GM23248 (cell line): ENCODE data around the gene PDIA5. TPM values are rescaled to one million over a fixed set of nuclear protein-coding genes. Genes with fewer than 3 reads are reported as not detected.

ENCODE experiments used
- DNase-seq: peaks from one replicate; pipeline ENCODE4 v3.0.0-alpha.2; 2015
- H2AFZ ChIP-seq: fragments of 200-600 bp; sonication (generic); 2 replicates; pipeline ENCODE4 v1.6.1; 2016; ENCODE audit warnings: antibody characterized with exemption
- H3F3A ChIP-seq: fragments of 200-600 bp; sonication (generic); 2 replicates; pipeline ENCODE4 v1.6.1; 2016; ENCODE audit warnings: mild to moderate bottlenecking, antibody characterized with exemption, mixed run types; ENCODE audit not compliant: insufficient read depth
- H3K27ac ChIP-seq: fragments of 200-600 bp; sonication (generic); 2 replicates; pipeline ENCODE4 v1.5.1; 2016; ENCODE audit warnings: mild to moderate bottlenecking
- H3K27me3 ChIP-seq: fragments of 200-600 bp; sonication (generic); replicated peaks from 2 replicates; pipeline ENCODE4 v1.6.1; 2016; ENCODE audit warnings: mild to moderate bottlenecking; ENCODE audit not compliant: insufficient read depth
- H3K36me3 ChIP-seq: fragments of 200-600 bp; sonication (generic); 2 replicates; pipeline ENCODE4 v1.6.1; 2016; ENCODE audit warnings: low read depth, mild to moderate bottlenecking
- H3K4me1 ChIP-seq: fragments of 200-600 bp; sonication (generic); 2 replicates; pipeline ENCODE4 v1.6.1; 2016; ENCODE audit warnings: mild to moderate bottlenecking; ENCODE audit not compliant: insufficient read depth
- H3K4me2 ChIP-seq: fragments of 200-600 bp; sonication (generic); one replicate; pipeline ENCODE4 v1.6.1; 2016; ENCODE audit warnings: mild to moderate bottlenecking; ENCODE audit not compliant: unreplicated experiment
- H3K4me3 ChIP-seq: fragments of 200-600 bp; sonication (generic); 2 replicates; pipeline ENCODE4 v1.5.1; 2016; ENCODE audit warnings: mild to moderate bottlenecking
- H3K79me2 ChIP-seq: fragments of 200-600 bp; sonication (generic); 2 replicates; pipeline ENCODE4 v1.6.1; 2016; ENCODE audit warnings: mild to moderate bottlenecking; ENCODE audit not compliant: insufficient read depth
- H3K9ac ChIP-seq: fragments of 200-600 bp; sonication (generic); 2 replicates; pipeline ENCODE4 v1.6.1; 2016; ENCODE audit warnings: mild to moderate bottlenecking
- H3K9me2 ChIP-seq: fragments of 200-600 bp; sonication (generic); 2 replicates; pipeline ENCODE4 v1.6.1; 2016; ENCODE audit warnings: mixed run types, mild to moderate bottlenecking, moderate library complexity; ENCODE audit not compliant: insufficient read depth
- H3K9me3 ChIP-seq: fragments of 200-600 bp; sonication (generic); one replicate; pipeline ENCODE4 v1.6.1; 2017; ENCODE audit warnings: low read depth
- H4K20me1 ChIP-seq: fragments of 200-600 bp; sonication (generic); 2 replicates; pipeline ENCODE4 v1.6.0; 2016; ENCODE audit not compliant: insufficient read depth
- EZH2 ChIP-seq: fragments of 200-600 bp; sonication (generic); IDR thresholded peaks from 2 replicates; pipeline ENCODE4 v1.6.1; 2018; ENCODE audit warnings: antibody characterized with exemption, mild to moderate bottlenecking; ENCODE audit not compliant: insufficient read depth, poor library complexity, severe bottlenecking
- EZH2phosphoT487 ChIP-seq: fragments of 200-600 bp; sonication (generic); IDR thresholded peaks from 2 replicates; pipeline ENCODE4 v1.6.1; 2018; ENCODE audit warnings: antibody characterized with exemption, moderate library complexity, mild to moderate bottlenecking, low read depth; ENCODE audit not compliant: insufficient read depth
- whole genome bisulfite sequencing, 2 experiments: methylation state at CpG; one replicate each; pipeline ENCODE4 v1.1.6; 2015 to 2017; ENCODE audit warnings: low lambda C conversion rate in 2 of 2, low coverage in 1 of 2; ENCODE audit errors: missing lambda C conversion rate in 2 of 2; 5-methylcytosine and 5-hydroxymethylcytosine counted together
- in situ Hi-C: fragments of 300-500 bp; cut with MboI; formaldehyde crosslinking; loops from 2 replicates; pipeline ENCODE4 v1.15.0; 2020
- polyA plus RNA-seq: library from polyadenylated mRNA; unstranded; fragments of >200 nt; fragmentation: Nextera tagmentation; extraction: Ambion mirVana; gene quantifications from 2 replicates; pipeline ENCODE4 v1.2.1, GENCODE V29; 2016
- total RNA-seq: library from RNA; depleted of rRNA; stranded (reverse); fragments of >200 nt; shearing (Covaris generic); gene quantifications from 2 replicates; pipeline ENCODE4 v1.2.3, GENCODE V29; 2014

PDIA5 gene
- total and polyA plus RNA-seq, 2 experiments from 2014 or later: 49.1 to 57.3 TPM

DNA sequence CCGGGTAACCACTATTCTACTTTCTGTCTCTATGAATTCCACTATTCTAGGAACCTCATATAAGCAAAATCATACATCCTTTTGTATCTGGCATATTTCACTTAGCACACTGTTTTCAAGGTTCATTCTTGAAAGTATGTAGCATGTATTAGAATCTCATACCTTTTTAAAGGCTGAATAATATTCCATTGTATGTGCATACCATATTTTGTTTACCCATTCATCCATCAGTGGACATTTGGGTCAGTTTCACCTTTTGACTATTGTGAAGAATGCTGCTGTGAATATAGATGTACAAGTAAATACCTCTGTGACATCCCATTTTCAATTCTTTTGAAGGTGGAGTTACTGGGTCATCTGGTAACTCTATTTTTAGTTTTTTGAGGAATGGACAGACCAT is 98.3 kb downstream of the PDIA5 start:
- no peak for DNase-seq
- Histone ChIP-seq H3K27ac (no peak overlapping the region), H3K27me3 (no peaks in the 10 kb centered on the region), H3F3A (no peaks in the 10 kb centered on the region), H3K4me3 (no peak overlapping the region), H2AFZ (no peak overlapping the region), H3K9me2 (no peaks in the 10 kb centered on the region), H3K4me1 (peaks cover under 1% of the 10 kb centered on the region; the same call in 1 of the 2 replicates), H3K9ac (no peak overlapping the region), H3K79me2 (no peaks in the 10 kb centered on the region), H3K36me3 (peaks cover 29% of the 10 kb centered on the region), H3K9me3 (no peaks in the 10 kb centered on the region), H3K4me2 (no peak overlapping the region), H4K20me1 (no peaks in the 10 kb centered on the region)
- TF ChIP-seq EZH2 (no peak), EZH2phosphoT487 (no peak)
- 100% methylated on average over 1 of the region's 1 CpG for WGBS, 2 experiments
- in situ Hi-C loops: no loop called here

DNA sequence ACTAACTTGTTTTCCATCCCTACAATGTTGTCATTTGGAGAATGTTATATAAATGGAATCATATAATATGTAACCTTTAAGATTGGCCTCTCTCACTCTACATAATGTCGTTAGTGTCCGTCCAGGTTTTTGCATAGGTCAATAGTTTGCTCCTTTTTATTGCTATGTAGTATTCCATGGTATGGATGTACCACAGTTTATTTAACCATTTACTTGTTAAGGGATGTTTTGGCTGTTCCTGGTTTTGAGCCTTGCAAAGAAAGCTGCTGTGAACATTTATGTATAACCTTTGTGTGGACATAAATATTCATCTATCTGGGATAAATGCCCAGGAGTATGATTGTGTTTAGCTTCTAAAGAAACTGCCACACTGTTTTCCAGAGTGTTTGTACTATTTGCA is 100.9 kb downstream of the PDIA5 start:
- Histone ChIP-seq H3F3A (no peaks in the 10 kb centered on the region), H3K9me3 (no peaks in the 10 kb centered on the region), H2AFZ (no peak overlapping the region), H3K27me3 (no peaks in the 10 kb centered on the region), H3K4me2 (no peak overlapping the region), H3K4me1 (no peaks in the 10 kb centered on the region), H4K20me1 (no peaks in the 10 kb centered on the region), H3K27ac (no peak overlapping the region), H3K9ac (no peak overlapping the region), H3K4me3 (no peak overlapping the region), H3K79me2 (no peaks in the 10 kb centered on the region), H3K9me2 (no peaks in the 10 kb centered on the region), H3K36me3 (peaks cover 29% of the 10 kb centered on the region)
- no peak for DNase-seq
- in situ Hi-C loops: no loop called here
- TF ChIP-seq EZH2phosphoT487 (no peak), EZH2 (no peak)
- WGBS, 2 experiments: 93 to 95% methylated on average over 2 of the region's 2 CpGs

DNA sequence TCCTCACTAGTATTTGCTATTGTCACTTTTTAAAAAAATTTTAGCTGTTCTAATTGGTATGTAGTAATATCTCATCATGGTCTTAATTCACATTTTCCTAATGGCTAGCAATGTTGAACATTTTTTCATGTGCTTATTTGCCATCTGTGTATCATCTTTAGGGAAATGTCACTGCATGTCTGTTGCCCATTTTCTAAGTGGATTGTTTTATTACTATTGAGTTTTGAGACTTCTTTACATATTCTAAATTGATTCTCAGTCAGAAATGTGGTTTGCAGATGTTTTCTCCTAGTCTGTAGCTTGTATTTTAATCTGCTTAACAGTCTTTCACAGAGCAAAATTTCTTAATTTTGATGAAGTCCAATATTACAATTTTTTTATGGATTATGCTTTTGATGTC is 101.3 kb downstream of the PDIA5 start:
- no peak overlapping the region for H3K4me2 ChIP-seq
- no peak overlapping the region for H2AFZ ChIP-seq
- peaks cover 29% of the 10 kb centered on the region for H3K36me3 ChIP-seq
- no peaks in the 10 kb centered on the region for H4K20me1 ChIP-seq
- H3K27me3 ChIP-seq: no peaks in the 10 kb centered on the region
- no peaks in the 10 kb centered on the region for H3K9me3 ChIP-seq
- H3K79me2 ChIP-seq: no peaks in the 10 kb centered on the region
- H3K4me1 ChIP-seq: no peaks in the 10 kb centered on the region
- in situ Hi-C loops: no loop called here
- H3K4me3 ChIP-seq: no peak overlapping the region
- H3F3A ChIP-seq: no peaks in the 10 kb centered on the region
- H3K9ac ChIP-seq: no peak overlapping the region
- no peak for DNase-seq
- no peak overlapping the region for H3K27ac ChIP-seq
- no peaks in the 10 kb centered on the region for H3K9me2 ChIP-seq
- TF ChIP-seq EZH2phosphoT487 (no peak), EZH2 (no peak)

DNA sequence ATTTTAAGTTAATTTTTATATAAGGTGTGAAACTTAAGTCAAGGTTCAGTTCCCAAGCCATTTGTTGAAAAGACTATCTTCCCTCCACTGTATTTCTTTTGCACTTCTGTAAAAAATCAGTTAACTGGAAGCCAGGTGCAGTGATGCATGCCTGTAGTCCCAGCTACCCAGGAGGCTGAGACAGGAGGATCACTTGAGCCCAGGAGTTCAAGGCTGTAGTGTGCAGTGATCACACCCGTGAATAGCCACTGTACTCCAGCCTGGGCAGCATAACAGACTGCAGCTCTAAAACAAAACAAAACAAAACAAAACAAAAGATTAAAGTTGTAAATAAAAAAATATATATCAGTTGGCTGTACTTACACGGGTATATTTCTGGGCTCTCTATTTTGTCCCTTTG is 101.8 kb downstream of the PDIA5 start:
- Histone ChIP-seq H3K79me2 (no peaks in the 10 kb centered on the region), H3K27me3 (no peaks in the 10 kb centered on the region), H3K27ac (no peak overlapping the region), H3K9ac (no peak overlapping the region), H3K36me3 (peaks cover 27% of the 10 kb centered on the region), H3K4me2 (no peak overlapping the region), H3K9me3 (no peaks in the 10 kb centered on the region), H3K4me3 (no peak overlapping the region), H3F3A (no peaks in the 10 kb centered on the region), H2AFZ (no peak overlapping the region), H3K9me2 (no peaks in the 10 kb centered on the region), H4K20me1 (no peaks in the 10 kb centered on the region), H3K4me1 (no peaks in the 10 kb centered on the region)
- in situ Hi-C loops: no loop called here
- TF ChIP-seq EZH2: no peak
- WGBS, 2 experiments: 58 to 66% methylated on average over 2 of the region's 2 CpGs
- DNase-seq: no peak

DNA sequence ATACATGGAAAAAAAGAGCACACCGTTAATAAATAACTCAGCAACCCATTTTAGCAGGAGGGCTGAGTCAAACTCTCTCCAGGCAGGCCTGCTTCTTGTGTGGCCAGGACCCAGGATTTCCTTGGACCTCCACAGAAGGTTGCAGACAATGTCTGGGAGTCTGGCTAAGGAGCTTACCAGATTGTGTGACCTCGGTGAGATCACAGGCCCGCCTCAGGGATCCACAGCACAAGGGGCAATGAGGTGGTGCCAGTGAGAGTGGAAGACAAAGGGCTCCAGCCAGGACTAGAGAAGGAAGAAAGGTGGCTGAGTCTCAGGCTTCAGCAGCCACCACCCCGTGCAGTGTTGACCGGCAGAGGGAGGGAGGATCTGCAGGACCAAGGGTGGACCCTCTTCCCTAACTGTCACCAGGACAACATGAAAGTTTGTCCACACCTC is 102.7 kb downstream of the PDIA5 start:
- WGBS, 2 experiments: 62 to 71% methylated on average over 5 of the region's 5 CpGs
- Histone ChIP-seq H3K4me1 (no peaks in the 10 kb centered on the region), H3K9ac (no peak overlapping the region), H3K9me3 (no peaks in the 10 kb centered on the region), H3K36me3 (peaks cover 18% of the 10 kb centered on the region), H2AFZ (no peak overlapping the region), H4K20me1 (no peaks in the 10 kb centered on the region), H3K27ac (no peak overlapping the region), H3K27me3 (no peaks in the 10 kb centered on the region), H3K4me2 (no peak overlapping the region), H3K9me2 (no peaks in the 10 kb centered on the region), H3K79me2 (no peaks in the 10 kb centered on the region), H3K4me3 (no peak overlapping the region), H3F3A (no peaks in the 10 kb centered on the region)
- peak; percentile 5 for DNase-seq
- TF ChIP-seq EZH2: no peak
- TF ChIP-seq EZH2phosphoT487: no peak
- in situ Hi-C loops: no loop called here
